RPMI7951 (cell line): ENCODE measurements around the gene TGFBR3L. TPM values are rescaled to one million over a fixed set of nuclear protein-coding genes. Genes with fewer than 3 reads are reported as not detected.

Experiments
- DNase-seq: peaks from one replicate; pipeline ENCODE4 v3.0.0-alpha.2; 2012; ENCODE audit warnings: low read depth
- total RNA-seq: library from RNA; depleted of rRNA; stranded (reverse); fragments of >200 nt; shearing (Covaris generic); gene quantifications from 2 replicates; pipeline ENCODE4 v1.2.3, GENCODE V29; 2014

The TGFBR3L gene
- total RNA-seq, 1 experiment from 2014 or later: 0.36 TPM

- no peak for DNase-seq
Measured at GRCh38 chr19:7879836-7880235, 34.8 kb upstream of the TGFBR3L start.

GRCh38 chr19:7881910-7882309, 32.7 kb upstream of the TGFBR3L start:
- DNase-seq: no peak

- DNase-seq: no peak
Measured at GRCh38 chr19:7883105-7883504, 31.5 kb upstream of the TGFBR3L start.

GRCh38 chr19:7883796-7884570, 30.6 kb upstream of the TGFBR3L start:
- peak; percentile 76 for DNase-seq

- no peak for DNase-seq
Measured at GRCh38 chr19:7885818-7886217, 28.8 kb upstream of the TGFBR3L start.

GRCh38 chr19:7887408-7888144, 27.1 kb upstream of the TGFBR3L start:
- no peak for DNase-seq

- DNase-seq: peak; percentile 72
Measured at GRCh38 chr19:7888145-7888825, 26.3 kb upstream of the TGFBR3L start, which contains the start of gene LRRC8E. LRRC8E (plus strand) TSS chr19:7888510; CDS start chr19:7895604, 7,094 bp downstream.

- no peak for DNase-seq
Measured at GRCh38 chr19:7888826-7889217, 25.8 kb upstream of the TGFBR3L start.

- DNase-seq: peak; percentile 67
Measured at GRCh38 chr19:7893362-7894101, 21.1 kb upstream of the TGFBR3L start.

- no peak for DNase-seq
Measured at GRCh38 chr19:7894612-7895309, 19.9 kb upstream of the TGFBR3L start.

- no peak for DNase-seq
Measured at GRCh38 chr19:7895565-7895964, 19.1 kb upstream of the TGFBR3L start.

- DNase-seq: no peak
Measured at GRCh38 chr19:7897292-7897691, 17.3 kb upstream of the TGFBR3L start.

- DNase-seq: no peak
Measured at GRCh38 chr19:7898967-7899366, 15.7 kb upstream of the TGFBR3L start.

GRCh38 chr19:7899751-7900378, 14.8 kb upstream of the TGFBR3L start:
- DNase-seq: no peak

GRCh38 chr19:7900401-7900870, 14.2 kb upstream of the TGFBR3L start:
- no peak for DNase-seq

GRCh38 chr19:7900931-7901330, 13.7 kb upstream of the TGFBR3L start:
- no peak for DNase-seq

GRCh38 chr19:7901337-7901736, 13.3 kb upstream of the TGFBR3L start:
- DNase-seq: no peak

- DNase-seq: no peak
Measured at GRCh38 chr19:7902796-7903243, 11.8 kb upstream of the TGFBR3L start.

GRCh38 chr19:7903244-7904073, 11.2 kb upstream of the TGFBR3L start, which contains the start of gene MAP2K7:
MAP2K7 (plus strand) TSS chr19:7903877; CDS start chr19:7903945, 68 bp downstream.
- DNase-seq: peak; percentile 97
